Activated CD4-positive, alpha-beta memory T cell treated with anti-CD3 and anti-CD28 coated beads, Interleukin-2, amount 10 ng/mL, durations not matched to agents 7 days and 5 days (primary cell): Measurements from ENCODE around the gene PRKAR2A. TPM values are rescaled to one million over a fixed set of nuclear protein-coding genes. Genes with fewer than 3 reads are reported as not detected.

Experiments
- CTCF ChIA-PET: fragments of 350-600 bp; sonication (Branson Sonifier 250); formaldehyde crosslinking; loops from one replicate; lab custom pipeline; 2021; ENCODE audit warnings: antibody characterized with exemption, inconsistent platforms; lab: Charles Lee
- POLR2A ChIA-PET: fragments of 350-600 bp; sonication (Branson Sonifier 250); formaldehyde crosslinking; loops from one replicate; lab custom pipeline; 2021; ENCODE audit warnings: antibody characterized with exemption; lab: Charles Lee
- DNase-seq: peaks from one replicate; pipeline ENCODE4 v3.0.0-alpha.2; 2020
- H3K27ac Mint-ChIP-seq: one replicate; pipeline ENCODE4 v1.8.0; 2021; ENCODE audit warnings: mild to moderate bottlenecking, mixed read lengths
- H3K27me3 Mint-ChIP-seq: one replicate; pipeline ENCODE4 v1.8.0; 2021; ENCODE audit warnings: mixed read lengths
- H3K36me3 Mint-ChIP-seq: one replicate; pipeline ENCODE4 v1.8.0; 2021; ENCODE audit warnings: low read depth, mixed read lengths
- H3K4me1 Mint-ChIP-seq: one replicate; pipeline ENCODE4 v1.8.0; 2021; ENCODE audit warnings: mixed read lengths
- H3K4me3 Mint-ChIP-seq: one replicate; pipeline ENCODE4 v1.8.0; 2021; ENCODE audit warnings: mild to moderate bottlenecking, mixed read lengths
- H3K9me3 Mint-ChIP-seq: one replicate; pipeline ENCODE4 v1.8.0; 2021; ENCODE audit warnings: mixed read lengths
- total RNA-seq, 2 experiments: library from RNA; stranded (reverse); gene quantifications; one replicate each; pipeline ENCODE4 v1.2.3, GENCODE V29; 2021

PRKAR2A gene
- 10 to 100 TPM; 28.3 to 29.7 TPM for total RNA-seq

- H3K9me3 Mint-ChIP-seq = no peaks in the 10 kb centered on the region
- H3K4me3 Mint-ChIP-seq = peak within 1 kb of the TSS; percentile 81
- H3K36me3 Mint-ChIP-seq = peaks cover 11% of the 10 kb centered on the region
- peak; percentile 83 for DNase-seq
- H3K27me3 Mint-ChIP-seq = no peaks in the 10 kb centered on the region
- CTCF ChIA-PET = interaction anchor here (0.9 to 2.2 kb wide), 9 partner anchors 9 to 491 kb away, joined by 3 to 6 read pairs (median 4); partner anchors contain the start of gene ARIH2
- POLR2A ChIA-PET = interaction anchor here (0.6 to 2.4 kb wide), 23 partner anchors 8 to 623 kb away, joined by 3 to 24 read pairs (median 4); partner anchors contain the start of genes ARIH2, DALRD3, IP6K2 and QRICH1
- peaks cover 26% of the 10 kb centered on the region for H3K4me1 Mint-ChIP-seq
- peak within 1 kb of the TSS; percentile 83 for H3K27ac Mint-ChIP-seq
Measured at GRCh38 chr3:48847504-48848423, at the start of gene PRKAR2A. PRKAR2A (minus strand) TSS chr3:48847874; CDS start chr3:48847596, 278 bp downstream.

GRCh38 chr3:48896936-48897335, 49.3 kb upstream of the PRKAR2A start:
- ChIA-PET POLR2A (interaction anchor here (1.1 to 4.4 kb wide), 6 partner anchors 18 to 181 kb away, joined by 4 to 91 read pairs (median 8); partner anchors contain the start of genes ARIH2, IP6K2 and PRKAR2A), CTCF (interaction anchor here (1.2 to 4.0 kb wide), 5 partner anchors 22 to 157 kb away, joined by 3 to 25 read pairs (median 8); partner anchors contain the start of gene ARIH2)
- Mint-ChIP-seq H3K36me3 (peaks cover 4% of the 10 kb centered on the region), H3K27me3 (no peaks in the 10 kb centered on the region), H3K27ac (peak overlapping the region; percentile 22), H3K9me3 (no peaks in the 10 kb centered on the region), H3K4me3 (peak overlapping the region; percentile 89), H3K4me1 (peaks cover 40% of the 10 kb centered on the region)
- DNase-seq = no peak

- no peak for DNase-seq
- POLR2A ChIA-PET = interaction anchor here (1.3 kb wide), 1 partner anchor 24 kb away, joined by 4 read pairs; the partner anchor contains the start of gene ARIH2
- Mint-ChIP-seq H3K27ac (no peak overlapping the region), H3K36me3 (peaks cover 9% of the 10 kb centered on the region), H3K4me3 (no peak overlapping the region), H3K9me3 (no peaks in the 10 kb centered on the region), H3K4me1 (peaks cover 34% of the 10 kb centered on the region), H3K27me3 (no peaks in the 10 kb centered on the region)
- CTCF ChIA-PET = interaction anchor here (0.7 kb wide), 1 partner anchor 58 kb away, joined by 3 read pairs; no protein-coding TSS in a partner anchor
Measured at GRCh38 chr3:48894516-48894915, 46.8 kb upstream of the PRKAR2A start.

- no peak overlapping the region for H3K27ac Mint-ChIP-seq
- DNase-seq = no peak
- no peaks in the 10 kb centered on the region for H3K9me3 Mint-ChIP-seq
- H3K4me1 Mint-ChIP-seq = peaks cover 10% of the 10 kb centered on the region
- ChIA-PET CTCF (no interaction called here), POLR2A (interaction anchor here (0.5 to 1.6 kb wide), 2 partner anchors 14 to 28 kb away, joined by 3 to 4 read pairs; no protein-coding TSS in a partner anchor)
- peaks cover 13% of the 10 kb centered on the region for H3K36me3 Mint-ChIP-seq
- no peaks in the 10 kb centered on the region for H3K27me3 Mint-ChIP-seq
- no peak overlapping the region for H3K4me3 Mint-ChIP-seq
Measured at GRCh38 chr3:48891606-48892005, 43.9 kb upstream of the PRKAR2A start.

GRCh38 chr3:48885753-48886152, 38.1 kb upstream of the PRKAR2A start:
- DNase-seq = no peak
- POLR2A ChIA-PET = no interaction called here
- CTCF ChIA-PET = no interaction called here
- no peaks in the 10 kb centered on the region for H3K4me1 Mint-ChIP-seq
- no peak overlapping the region for H3K4me3 Mint-ChIP-seq
- H3K36me3 Mint-ChIP-seq = peaks cover 32% of the 10 kb centered on the region
- H3K27me3 Mint-ChIP-seq = no peaks in the 10 kb centered on the region
- no peaks in the 10 kb centered on the region for H3K9me3 Mint-ChIP-seq
- no peak overlapping the region for H3K27ac Mint-ChIP-seq

- H3K4me1 Mint-ChIP-seq = no peaks in the 10 kb centered on the region
- no peaks in the 10 kb centered on the region for H3K9me3 Mint-ChIP-seq
- CTCF ChIA-PET = interaction anchor here (0.9 kb wide), 1 partner anchor 143 kb away, joined by 3 read pairs; no protein-coding TSS in a partner anchor
- DNase-seq = no peak
- peaks cover 26% of the 10 kb centered on the region for H3K36me3 Mint-ChIP-seq
- POLR2A ChIA-PET = interaction anchor here (1.0 kb wide), 1 partner anchor 33 kb away, joined by 3 read pairs; no protein-coding TSS in a partner anchor
- H3K4me3 Mint-ChIP-seq = no peak overlapping the region
- H3K27ac Mint-ChIP-seq = no peak overlapping the region
- H3K27me3 Mint-ChIP-seq = no peaks in the 10 kb centered on the region
Measured at GRCh38 chr3:48881652-48882114, 34.0 kb upstream of the PRKAR2A start.

- POLR2A ChIA-PET = interaction anchor here (1.0 kb wide), 1 partner anchor 34 kb away, joined by 3 read pairs; no protein-coding TSS in a partner anchor
- H3K9me3 Mint-ChIP-seq = no peaks in the 10 kb centered on the region
- DNase-seq = no peak
- H3K27ac Mint-ChIP-seq = no peak overlapping the region
- CTCF ChIA-PET = interaction anchor here (0.9 kb wide), 1 partner anchor 142 kb away, joined by 3 read pairs; no protein-coding TSS in a partner anchor
- peaks cover 26% of the 10 kb centered on the region for H3K36me3 Mint-ChIP-seq
- H3K27me3 Mint-ChIP-seq = no peaks in the 10 kb centered on the region
- no peaks in the 10 kb centered on the region for H3K4me1 Mint-ChIP-seq
- H3K4me3 Mint-ChIP-seq = no peak overlapping the region
Measured at GRCh38 chr3:48881006-48881405, 33.3 kb upstream of the PRKAR2A start.

- Mint-ChIP-seq H3K27me3 (no peaks in the 10 kb centered on the region), H3K4me3 (no peak overlapping the region), H3K9me3 (no peaks in the 10 kb centered on the region), H3K27ac (no peak overlapping the region), H3K36me3 (peaks cover 23% of the 10 kb centered on the region), H3K4me1 (no peaks in the 10 kb centered on the region)
- CTCF ChIA-PET = no interaction called here
- DNase-seq = no peak
- POLR2A ChIA-PET = no interaction called here
Measured at GRCh38 chr3:48879994-48880377, 32.3 kb upstream of the PRKAR2A start.

GRCh38 chr3:48879307-48879993, 31.8 kb upstream of the PRKAR2A start:
- Mint-ChIP-seq H3K27me3 (no peaks in the 10 kb centered on the region), H3K4me1 (no peaks in the 10 kb centered on the region), H3K27ac (no peak overlapping the region), H3K9me3 (no peaks in the 10 kb centered on the region), H3K36me3 (peaks cover 18% of the 10 kb centered on the region), H3K4me3 (no peak overlapping the region)
- no peak for DNase-seq
- ChIA-PET POLR2A (interaction anchor here (1.5 kb wide), 1 partner anchor 18 kb away, joined by 6 read pairs; the partner anchor contains the start of gene SLC25A20), CTCF (interaction anchor here (0.7 kb wide), 1 partner anchor 278 kb away, joined by 3 read pairs; no protein-coding TSS in a partner anchor)

- no peak for DNase-seq
- Mint-ChIP-seq H3K4me3 (no peak overlapping the region), H3K27me3 (no peaks in the 10 kb centered on the region), H3K36me3 (peaks cover 12% of the 10 kb centered on the region), H3K27ac (no peak overlapping the region), H3K9me3 (no peaks in the 10 kb centered on the region), H3K4me1 (no peaks in the 10 kb centered on the region)
- POLR2A ChIA-PET = no interaction called here
- CTCF ChIA-PET = no interaction called here
Measured at GRCh38 chr3:48877671-48878070, 30.0 kb upstream of the PRKAR2A start.

- POLR2A ChIA-PET = interaction anchor here (0.9 kb wide), 1 partner anchor 16 kb away, joined by 3 read pairs; no protein-coding TSS in a partner anchor
- Mint-ChIP-seq H3K36me3 (peaks cover 19% of the 10 kb centered on the region), H3K9me3 (no peaks in the 10 kb centered on the region), H3K27me3 (no peaks in the 10 kb centered on the region), H3K4me1 (no peaks in the 10 kb centered on the region), H3K4me3 (no peak overlapping the region), H3K27ac (no peak overlapping the region)
- DNase-seq = no peak
- CTCF ChIA-PET = no interaction called here
Measured at GRCh38 chr3:48863122-48863521, 15.4 kb upstream of the PRKAR2A start.

GRCh38 chr3:48859206-48859605, 11.5 kb upstream of the PRKAR2A start:
- no peaks in the 10 kb centered on the region for H3K9me3 Mint-ChIP-seq
- ChIA-PET CTCF (no interaction called here), POLR2A (interaction anchor here (1.1 kb wide), 1 partner anchor 11 kb away, joined by 4 read pairs; the partner anchor contains the start of gene PRKAR2A)
- H3K4me1 Mint-ChIP-seq = peaks cover 8% of the 10 kb centered on the region
- no peaks in the 10 kb centered on the region for H3K27me3 Mint-ChIP-seq
- no peak for DNase-seq
- peaks cover 28% of the 10 kb centered on the region for H3K36me3 Mint-ChIP-seq
- no peak overlapping the region for H3K27ac Mint-ChIP-seq
- no peak overlapping the region for H3K4me3 Mint-ChIP-seq
